SU-DHL-6 (cell line): Measurements from ENCODE around the gene MED15.

Experiments used
- EZH2phosphoT487 ChIP-seq: fragments of 200-600 bp; sonication (generic), shearing (Covaris generic); conservative IDR thresholded peaks from 2 replicates; pipeline ENCODE4 v1.6.1; 2018; ENCODE audit warnings: mild to moderate bottlenecking, antibody characterized with exemption, low read length, moderate library complexity, mixed read lengths
- TF ChIP-seq, protein P1 (sequence below): fragments of 200-600 bp; sonication (generic); IDR thresholded peaks from one replicate; pipeline ENCODE4 v1.5.1; 2017; ENCODE audit warnings: antibody characterized with exemption, mild to moderate bottlenecking, low read length, moderate library complexity; ENCODE audit not compliant: insufficient read depth, poor library complexity, severe bottlenecking

DNA sequence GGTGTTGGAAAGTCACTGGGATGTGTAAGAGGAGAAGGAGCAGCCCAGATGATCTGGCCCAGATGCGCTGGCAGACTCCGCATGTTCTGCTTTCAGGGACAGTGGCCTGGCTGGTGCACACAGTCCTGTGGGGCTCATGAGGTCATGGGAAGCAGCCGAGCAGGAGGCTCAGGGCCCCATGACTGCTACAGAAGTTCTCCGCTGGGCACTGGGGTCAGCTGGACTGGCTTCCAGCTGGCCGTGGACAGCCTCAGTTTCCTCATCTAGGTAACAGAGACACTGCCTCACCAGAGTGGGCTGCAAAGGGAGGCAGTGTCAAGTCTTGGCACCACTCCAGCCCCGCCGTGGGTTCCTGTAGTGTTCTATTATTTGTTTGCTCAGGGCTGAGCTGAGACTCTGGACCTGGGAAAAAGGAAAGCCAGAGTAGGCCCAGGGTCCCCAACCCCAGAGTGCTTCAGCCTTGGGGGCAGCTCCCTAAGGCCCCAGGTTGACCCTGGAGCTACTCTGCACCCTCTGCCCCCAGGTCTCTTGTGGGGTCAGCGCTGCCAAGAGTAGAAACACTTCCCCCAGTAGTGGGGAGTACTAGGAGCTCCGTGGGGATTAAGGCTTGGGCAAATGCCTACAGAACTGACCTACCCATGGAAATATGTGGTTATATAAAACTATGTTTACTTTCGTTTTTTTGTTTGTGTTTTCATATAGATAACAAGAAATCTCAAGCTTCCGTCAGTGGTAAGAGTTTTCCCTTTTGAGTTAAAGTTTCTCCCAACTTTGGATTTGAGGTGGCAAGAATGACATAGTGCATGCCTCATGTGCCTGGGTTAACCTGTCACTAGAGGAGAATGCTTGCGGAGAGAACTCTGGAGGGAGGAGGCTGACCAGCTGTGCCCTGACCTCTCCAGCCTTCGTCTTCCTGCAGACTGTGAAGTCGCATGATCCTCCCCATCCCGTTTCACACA lies 45.3 kb downstream of the MED15 start:
- TF ChIP-seq, protein P1, sequence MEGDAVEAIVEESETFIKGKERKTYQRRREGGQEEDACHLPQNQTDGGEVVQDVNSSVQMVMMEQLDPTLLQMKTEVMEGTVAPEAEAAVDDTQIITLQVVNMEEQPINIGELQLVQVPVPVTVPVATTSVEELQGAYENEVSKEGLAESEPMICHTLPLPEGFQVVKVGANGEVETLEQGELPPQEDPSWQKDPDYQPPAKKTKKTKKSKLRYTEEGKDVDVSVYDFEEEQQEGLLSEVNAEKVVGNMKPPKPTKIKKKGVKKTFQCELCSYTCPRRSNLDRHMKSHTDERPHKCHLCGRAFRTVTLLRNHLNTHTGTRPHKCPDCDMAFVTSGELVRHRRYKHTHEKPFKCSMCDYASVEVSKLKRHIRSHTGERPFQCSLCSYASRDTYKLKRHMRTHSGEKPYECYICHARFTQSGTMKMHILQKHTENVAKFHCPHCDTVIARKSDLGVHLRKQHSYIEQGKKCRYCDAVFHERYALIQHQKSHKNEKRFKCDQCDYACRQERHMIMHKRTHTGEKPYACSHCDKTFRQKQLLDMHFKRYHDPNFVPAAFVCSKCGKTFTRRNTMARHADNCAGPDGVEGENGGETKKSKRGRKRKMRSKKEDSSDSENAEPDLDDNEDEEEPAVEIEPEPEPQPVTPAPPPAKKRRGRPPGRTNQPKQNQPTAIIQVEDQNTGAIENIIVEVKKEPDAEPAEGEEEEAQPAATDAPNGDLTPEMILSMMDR = no peak
- no peak for TF ChIP-seq EZH2phosphoT487
